Right lobe of liver (tissue), 6 donors: ENCODE measurements around the gene NCOA5. TPM values are rescaled to one million over a fixed set of nuclear protein-coding genes. Genes with fewer than 3 reads are reported as not detected.

Experiments used
- ATAC-seq, 4 donors: fragments of 200-7000 bp; cut with Tn5 transposase; one replicate each; pipeline ENCODE4 v1.9.1; 2020; ENCODE audit warnings: mild to moderate bottlenecking in 4 of 4, moderate library complexity in 4 of 4
- DNase-seq, 3 donors: peaks; one replicate each; pipeline ENCODE4 v3.0.0-alpha.2; 2020
- H3K27ac ChIP-seq, 3 donors: fragments of 200-600 bp; one replicate each; pipeline ENCODE4 v1.8.0; 2022
- H3K27me3 ChIP-seq, 2 donors: fragments of 200-600 bp; one replicate each; pipeline ENCODE4 v1.8.0; 2022
- H3K36me3 ChIP-seq, 4 donors: fragments of 200-600 bp; sonication (generic) in 1 of 4; one replicate each; pipeline versions ENCODE4 v1.5.1 to v1.8.0; 2017 to 2022; ENCODE audit warnings: control low read depth in 1 of 4
- H3K4me1 ChIP-seq, 4 donors: fragments of 200-600 bp; sonication (generic) in 1 of 4; one replicate each; pipeline versions ENCODE4 v1.5.1 to v1.8.0; 2017 to 2022; ENCODE audit warnings: control low read depth in 1 of 4
- H3K4me3 ChIP-seq, 3 donors: fragments of 200-600 bp; one replicate each; pipeline ENCODE4 v1.8.0; 2022
- H3K9me3 ChIP-seq, 4 donors: fragments of 200-600 bp; sonication (generic) in 1 of 4; one replicate each; pipeline versions ENCODE4 v1.5.1 to v1.8.0; 2017 to 2022; ENCODE audit warnings: control low read depth in 1 of 4
- POLR2A ChIP-seq: fragments of 450-650 bp; IDR thresholded peaks from one replicate; pipeline ENCODE4 v1.6.1; 2017; ENCODE audit warnings: antibody characterized with exemption, mild to moderate bottlenecking
- WGBS: methylation state at CpG from one replicate; pipeline ENCODE4 v1.1.6; 2018; ENCODE audit warnings: low coverage, low lambda C conversion rate; ENCODE audit not compliant: insufficient coverage; ENCODE audit errors: missing lambda C conversion rate; 5-methylcytosine and 5-hydroxymethylcytosine counted together
- intact Hi-C, 2 donors: fragments of 100-400 bp; cut with DNase I; formaldehyde crosslinking; loops; one replicate each; pipeline versions ENCODE4 v1.11.2 to v1.14.1; 2022
- total RNA-seq, 6 experiments: library from RNA; depleted of rRNA in 2 of 6; stranded (reverse); fragments of >200 nt in 2 of 6; fragmentation: NEBNext Ultra II Directional in 3 of 6; extraction: Animal tissue kit (Norgen Biotek cat#: 25700) in 3 of 6; gene quantifications; one replicate each; pipeline versions ENCODE4 v1.1.0 to v1.2.4, GENCODE V29; 2016 to 2023
- TF ChIP-seq, protein P1 (sequence below), 4 donors: fragments of 200-600 bp in 3 of 4; fragments of 450-650 bp in 1 of 4; IDR thresholded peaks; one replicate each; pipeline versions ENCODE4 v1.5.1 to v1.8.0; 2016 to 2022; ENCODE audit warnings: antibody characterized with exemption in 4 of 4, mild to moderate bottlenecking in 2 of 4
- donor health status: DM: no; HTN: yes; CAD: no.
- donor health status: DM: no; HTN: no; CAD: no.
- donor health status: DM: no; HTN: no; CAD: no.
- donor health status: DM: no; HTN: yes; CAD: no.
- donor health status: DM: no; HTN: yes; CAD: no.

NCOA5 gene
- total RNA-seq, 6 experiments from 2014 or later, result 5.1 to 10.4 (median 8.8) TPM

DNA sequence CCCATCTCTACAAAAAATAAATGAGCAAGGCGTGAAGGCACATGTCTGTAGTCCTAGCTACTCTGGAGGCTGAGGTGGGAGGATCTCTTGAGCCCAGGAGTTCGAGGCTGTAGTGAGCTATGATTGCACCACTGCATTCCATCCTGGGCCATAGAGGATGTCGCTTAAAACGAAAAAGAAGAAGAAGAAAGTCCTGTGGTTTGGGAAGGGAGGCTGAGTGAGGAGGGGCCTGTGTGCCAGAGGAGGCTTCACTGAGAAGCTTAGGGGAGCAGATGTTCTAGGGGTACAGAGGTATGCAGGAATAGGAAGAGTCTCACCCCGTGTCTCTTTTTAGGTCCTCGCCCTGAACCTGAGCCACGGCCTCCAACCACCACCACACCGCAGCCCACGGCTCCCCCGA is 76.8 kb downstream of the NCOA5 start:
- WGBS, result 48% methylated on average over 6 of the region's 10 CpGs
- Histone ChIP-seq H3K4me1 (peaks cover 0 to 11% (median 5%) of the 10 kb centered on the region in 4 donors), H3K9me3 (no peaks in the 10 kb centered on the region), H3K27me3 (peaks cover 0 to 5% of the 10 kb centered on the region in 2 donors), H3K36me3 (no peaks in the 10 kb centered on the region), H3K4me3 (no peak overlapping the region), H3K27ac (no peak overlapping the region)
- ATAC-seq (no peak), DNase-seq (no peak)
- TF ChIP-seq POLR2A, result no peak
- TF ChIP-seq, protein P1, sequence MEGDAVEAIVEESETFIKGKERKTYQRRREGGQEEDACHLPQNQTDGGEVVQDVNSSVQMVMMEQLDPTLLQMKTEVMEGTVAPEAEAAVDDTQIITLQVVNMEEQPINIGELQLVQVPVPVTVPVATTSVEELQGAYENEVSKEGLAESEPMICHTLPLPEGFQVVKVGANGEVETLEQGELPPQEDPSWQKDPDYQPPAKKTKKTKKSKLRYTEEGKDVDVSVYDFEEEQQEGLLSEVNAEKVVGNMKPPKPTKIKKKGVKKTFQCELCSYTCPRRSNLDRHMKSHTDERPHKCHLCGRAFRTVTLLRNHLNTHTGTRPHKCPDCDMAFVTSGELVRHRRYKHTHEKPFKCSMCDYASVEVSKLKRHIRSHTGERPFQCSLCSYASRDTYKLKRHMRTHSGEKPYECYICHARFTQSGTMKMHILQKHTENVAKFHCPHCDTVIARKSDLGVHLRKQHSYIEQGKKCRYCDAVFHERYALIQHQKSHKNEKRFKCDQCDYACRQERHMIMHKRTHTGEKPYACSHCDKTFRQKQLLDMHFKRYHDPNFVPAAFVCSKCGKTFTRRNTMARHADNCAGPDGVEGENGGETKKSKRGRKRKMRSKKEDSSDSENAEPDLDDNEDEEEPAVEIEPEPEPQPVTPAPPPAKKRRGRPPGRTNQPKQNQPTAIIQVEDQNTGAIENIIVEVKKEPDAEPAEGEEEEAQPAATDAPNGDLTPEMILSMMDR (IDR thresholded peaks at IDR 0.05), result no peak
- intact Hi-C loops, result loop anchor here in 1 of 2 donors (10.0 kb wide), 1 partner anchor 82 kb away; no protein-coding TSS in a partner anchor

- WGBS, result 14% methylated on average over 28 of the region's 57 CpGs
- DNase-seq (peak; percentile 66 to 75 (median 67)), ATAC-seq (peak in 3 of 4 donors; percentile 8 to 34 (median 15))
- H3K4me1 ChIP-seq, result peaks cover 0 to 11% (median 5%) of the 10 kb centered on the region in 4 donors
- H3K27me3 ChIP-seq, result peaks cover 0 to 5% of the 10 kb centered on the region in 2 donors
- intact Hi-C loops, result loop anchor here in 1 of 2 donors (10.0 kb wide), 1 partner anchor 83 kb away; no protein-coding TSS in a partner anchor
- no peak overlapping the region for H3K27ac ChIP-seq
- H3K36me3 ChIP-seq, result no peaks in the 10 kb centered on the region
- TF ChIP-seq, protein P1 (IDR thresholded peaks at IDR 0.05), result peak in 2 of 4 donors; percentile 15 to 16
- TF ChIP-seq POLR2A, result no peak
- H3K4me3 ChIP-seq, result no peak overlapping the region
- H3K9me3 ChIP-seq, result no peaks in the 10 kb centered on the region
These were observed 77.9 kb downstream of the NCOA5 start for GRCh38 chr20:46011631-46012482.

Other genes starting within 250 kb of the NCOA5 start
- 10 to 100 TPM; 13.9 to 32.1 (median 19.4) TPM for gene ACOT8, start 232.6 kb downstream of the NCOA5 start, total RNA-seq
- 1 to 10 TPM; 1.7 to 2.7 (median 1.9) TPM for gene ZSWIM3, start 232.3 kb downstream of the NCOA5 start, total RNA-seq
- 1 to 10 TPM; 2.4 to 3.3 (median 3.1) TPM for gene ZSWIM1, start 208.7 kb downstream of the NCOA5 start, total RNA-seq
- 1 to 10 TPM in 5 of 6 experiments, under 1 TPM in 1; 0.50 to 3.2 (median 2.0) TPM for gene SPATA25, start 202.3 kb downstream of the NCOA5 start, total RNA-seq
- 1 to 10 TPM; 3.6 to 8.8 (median 5.4) TPM for gene NEURL2, start 198.8 kb downstream of the NCOA5 start, total RNA-seq
- 100 to 1,000 TPM in 3 of 6 experiments, 10 to 100 TPM in 3; 54.4 to 194 (median 134) TPM for gene CTSA, start 198.6 kb downstream of the NCOA5 start, total RNA-seq
- 10 to 100 TPM in 5 of 6 experiments, 1 to 10 TPM in 1; 9.6 to 70.2 (median 35.6) TPM for gene PLTP, start 177.8 kb downstream of the NCOA5 start, total RNA-seq
- gene PCIF1, start 155.3 kb downstream of the NCOA5 start, total RNA-seq, result 10 to 100 TPM in 2 of 6 experiments, 1 to 10 TPM in 4; 7.8 to 12.1 (median 9.5) TPM
- gene ZNF335, start 117.8 kb downstream of the NCOA5 start, total RNA-seq, result 1 to 10 TPM; 6.5 to 9.3 (median 7.8) TPM
- 1 to 10 TPM in 4 of 6 experiments, under 1 TPM in 2; 0.61 to 2.4 (median 1.3) TPM for gene MMP9, start 81.1 kb downstream of the NCOA5 start, total RNA-seq
- under 1 TPM in 3 of 6 experiments, not detected in 3; 0.32 to 0.91 (median 0.64) TPM for gene SLC12A5, start 60.7 kb downstream of the NCOA5 start, total RNA-seq
- 10 to 100 TPM in 2 of 6 experiments, 1 to 10 TPM in 4; 8.8 to 11.7 (median 9.4) TPM for gene CD40, start 28.4 kb upstream of the NCOA5 start, total RNA-seq
- gene CDH22, start 218.5 kb upstream of the NCOA5 start, total RNA-seq, result not detected